H1 (cell line): Measurements from ENCODE around the gene ADAM23. TPM values are rescaled to one million over a fixed set of nuclear protein-coding genes. Genes with fewer than 3 reads are reported as not detected.

Source experiments
- CTCF ChIA-PET: fragments of 300-600 bp; sonication (Branson Sonifier 250); formaldehyde crosslinking; loops from one replicate; lab custom pipeline; 2021; ENCODE audit not compliant: partially characterized antibody; lab: Charles Lee
- POLR2A ChIA-PET: fragments of 300-600 bp; sonication (Branson Sonifier 250); formaldehyde crosslinking; loops from one replicate; lab custom pipeline; 2021; ENCODE audit warnings: inconsistent platforms; ENCODE audit not compliant: partially characterized antibody; lab: Charles Lee
- DNase-seq, 2 experiments: peaks; one replicate each; pipeline versions ENCODE4 v3.0.0 to v3.0.0-alpha.2; 2010 to 2022; ENCODE audit warnings: low spot score in 2 of 2, low read depth in 1 of 2, mixed read lengths in 1 of 2
- FAIRE-seq: peaks from 2 replicates; lab custom pipeline; 2011; peaks lifted over from hg19 to GRCh38; lab: Jason Lieb, UNC
- H2AFZ ChIP-seq: 2 replicates; pipeline ENCODE4 v1.8.1; 2012; ENCODE audit warnings: low read length, inconsistent platforms
- H2AK5ac ChIP-seq: 2 replicates; pipeline ENCODE4 v1.6.1; 2013; ENCODE audit warnings: low read depth, low read length
- H2BK120ac ChIP-seq: replicated peaks from 2 replicates; pipeline ENCODE3; 2013; ENCODE audit warnings: low read depth, low read length, inconsistent platforms
- H2BK12ac ChIP-seq: 2 replicates; pipeline ENCODE4 v1.6.1; 2013; ENCODE audit warnings: low read depth, low read length
- H2BK15ac ChIP-seq: 2 replicates; pipeline ENCODE4 v1.6.1; 2013; ENCODE audit warnings: low read length
- H2BK20ac ChIP-seq: 2 replicates; pipeline ENCODE4 v1.6.1; 2013; ENCODE audit warnings: low read length
- H2BK5ac ChIP-seq: 2 replicates; pipeline ENCODE4 v1.6.1; 2013; ENCODE audit warnings: low read depth, low read length
- H3K14ac ChIP-seq: 2 replicates; pipeline ENCODE4 v1.6.1; 2013; ENCODE audit warnings: inconsistent platforms; ENCODE audit not compliant: insufficient read length
- H3K18ac ChIP-seq: 2 replicates; pipeline ENCODE4 v1.6.1; 2013; ENCODE audit warnings: low read length; ENCODE audit errors: extremely low read depth
- H3K23ac ChIP-seq: 2 replicates; pipeline ENCODE4 v1.6.1; 2013; ENCODE audit warnings: inconsistent platforms; ENCODE audit not compliant: insufficient read length
- H3K23me2 ChIP-seq: 2 replicates; pipeline ENCODE4 v1.6.1; 2013; ENCODE audit warnings: low read depth, low read length
- H3K27ac ChIP-seq: 2 replicates; pipeline ENCODE4 v1.6.1; 2011; ENCODE audit warnings: low read depth, low read length, inconsistent platforms
- H3K27me3 ChIP-seq, 4 experiments: replicated peaks in 1 of 4; 1 replicate in 1 of 4; 2 replicates in 3 of 4; pipeline versions ENCODE4 v1.6.1 to v1.8.1; 2011 to 2013; ENCODE audit warnings: low read length in 3 of 4, mild to moderate bottlenecking in 3 of 4, inconsistent platforms in 2 of 4, mixed read lengths in 2 of 4, moderate library complexity in 1 of 4; ENCODE audit not compliant: control insufficient read depth in 3 of 4, insufficient read depth in 3 of 4; ENCODE audit errors: extremely low read depth in 1 of 4
- H3K36me3 ChIP-seq, 4 experiments: 2 replicates each; pipeline versions ENCODE4 v1.6.1 to v1.8.1; 2011 to 2013; ENCODE audit warnings: mild to moderate bottlenecking in 4 of 4, low read length in 3 of 4, moderate library complexity in 2 of 4, control low read depth in 1 of 4, inconsistent platforms in 1 of 4; ENCODE audit not compliant: insufficient read depth in 4 of 4, control insufficient read depth in 2 of 4
- H3K4ac ChIP-seq: replicated peaks from 2 replicates; pipeline ENCODE3; 2013; ENCODE audit warnings: low read length, low read depth, mixed read lengths, inconsistent platforms; ENCODE audit not compliant: insufficient read length
- H3K4me1 ChIP-seq, 4 experiments: replicated peaks in 1 of 4; 1 replicate in 1 of 4; 2 replicates in 3 of 4; pipeline versions ENCODE4 v1.6.1 to v1.8.1; 2011 to 2013; ENCODE audit warnings: low read length in 3 of 4, inconsistent platforms in 2 of 4, mixed read lengths in 1 of 4; ENCODE audit not compliant: insufficient read depth in 4 of 4, control insufficient read depth in 3 of 4
- H3K4me2 ChIP-seq, 2 experiments: 2 replicates each; pipeline versions ENCODE4 v1.6.1 to v1.8.1; 2011 to 2013; ENCODE audit warnings: low read depth in 2 of 2, low read length in 2 of 2, control low read depth in 1 of 2, inconsistent platforms in 1 of 2, mild to moderate bottlenecking in 1 of 2; ENCODE audit not compliant: insufficient read depth in 1 of 2
- H3K4me3 ChIP-seq, 4 experiments: fragments of 200-600, 300-600 bp in 1 of 4; sonication (generic), shearing (Covaris generic), sonication (Bioruptor Twin) in 1 of 4; 2 replicates each; pipeline versions ENCODE4 v1.5.1 to v1.8.1; 2011 to 2016; ENCODE audit warnings: low read length in 4 of 4, low read depth in 3 of 4, control low read depth in 2 of 4, inconsistent platforms in 2 of 4, mild to moderate bottlenecking in 2 of 4, mixed read lengths in 1 of 4, moderate library complexity in 1 of 4; ENCODE audit not compliant: insufficient read depth in 2 of 4; ENCODE audit errors: extremely low read depth in 1 of 4
- H3K56ac ChIP-seq: replicated peaks from 2 replicates; pipeline ENCODE3; 2013; ENCODE audit warnings: low read depth, mild to moderate bottlenecking, mixed read lengths, low read length, inconsistent platforms; ENCODE audit not compliant: insufficient read length
- H3K79me1 ChIP-seq: 2 replicates; pipeline ENCODE4 v1.6.1; 2013; ENCODE audit warnings: low read depth, low read length, control low read depth
- H3K79me2 ChIP-seq, 2 experiments: 2 replicates each; pipeline versions ENCODE4 v1.6.1 to v1.8.1; 2012 to 2013; ENCODE audit warnings: low read length in 2 of 2, mild to moderate bottlenecking in 2 of 2, inconsistent platforms in 1 of 2; ENCODE audit not compliant: insufficient read depth in 2 of 2, control insufficient read depth in 1 of 2
- H3K9ac ChIP-seq, 4 experiments: replicated peaks in 1 of 4; 1 replicate in 1 of 4; 2 replicates in 3 of 4; pipeline versions ENCODE4 v1.6.1 to v1.8.1; 2011 to 2013; ENCODE audit warnings: low read depth in 3 of 4, low read length in 3 of 4, control low read depth in 2 of 4, mild to moderate bottlenecking in 2 of 4, moderate library complexity in 2 of 4, inconsistent platforms in 1 of 4; ENCODE audit errors: extremely low read depth in 1 of 4
- H3K9me3 ChIP-seq, 2 experiments: 2 replicates each; pipeline versions ENCODE4 v1.6.1 to v1.8.1; 2012 to 2013; ENCODE audit warnings: mild to moderate bottlenecking in 2 of 2, moderate library complexity in 2 of 2, control low read depth in 1 of 2, inconsistent platforms in 1 of 2, low read depth in 1 of 2, low read length in 1 of 2, mixed read lengths in 1 of 2; ENCODE audit not compliant: insufficient read depth in 2 of 2
- H4K20me1 ChIP-seq, 2 experiments: replicated peaks in 1 of 2; 2 replicates each; pipeline versions ENCODE3 to v1.8.1; 2011 to 2013; ENCODE audit warnings: inconsistent platforms in 2 of 2, low read length in 2 of 2, mild to moderate bottlenecking in 1 of 2; ENCODE audit not compliant: insufficient read depth in 2 of 2, control insufficient read depth in 1 of 2
- H4K5ac ChIP-seq: 2 replicates; pipeline ENCODE4 v1.6.1; 2013; ENCODE audit warnings: low read length, low read depth, mixed read lengths, inconsistent platforms; ENCODE audit not compliant: insufficient read length
- H4K8ac ChIP-seq: 2 replicates; pipeline ENCODE4 v1.8.0; 2013; ENCODE audit warnings: mild to moderate bottlenecking, moderate library complexity, low read length, inconsistent platforms; ENCODE audit not compliant: insufficient read depth; ENCODE audit errors: extremely low read depth
- H4K91ac ChIP-seq: replicated peaks from 2 replicates; pipeline ENCODE3; 2013; ENCODE audit warnings: low read length, mixed read lengths, inconsistent platforms; ENCODE audit not compliant: insufficient read length
- EP300 ChIP-seq, 2 experiments: IDR thresholded peaks; 1 replicate in 1 of 2; 2 replicates in 1 of 2; pipeline ENCODE4 v1.6.1; 2011 to 2012; ENCODE audit warnings: low read depth in 2 of 2, low read length in 2 of 2, mild to moderate bottlenecking in 2 of 2, borderline replicate concordance in 1 of 2, inconsistent platforms in 1 of 2, moderate library complexity in 1 of 2
- WGBS, 2 experiments: shearing (Covaris generic) in 1 of 2; methylation state at CpG; one replicate each; pipeline versions ENCODE4 v1.1.6 to v1.1.7; 2013 to 2015; ENCODE audit warnings: low lambda C conversion rate in 2 of 2, mixed read lengths in 2 of 2, inconsistent platforms in 1 of 2, low coverage in 1 of 2, missing lambda C conversion rate in 1 of 2; ENCODE audit not compliant: insufficient replicate concordance in 2 of 2, insufficient coverage in 1 of 2, insufficient read length in 1 of 2; ENCODE audit errors: extremely low coverage in 1 of 2, missing lambda C conversion rate in 1 of 2; 5-methylcytosine and 5-hydroxymethylcytosine counted together
- polyA plus RNA-seq, 7 experiments: library from polyadenylated mRNA; depleted of rRNA in 3 of 7; stranded (reverse) in 5 of 7; unstranded in 2 of 7; fragments of >200 nt in 5 of 7; fragments of 200-250 nt in 2 of 7; gene quantifications; 1 replicate in 5 of 7; 2 replicates in 1 of 7; 4 replicates in 1 of 7; pipeline versions ENCODE4 v1.2.1 to v1.2.3, GENCODE V29; 2011 to 2013; ENCODE audit warnings: missing spikeins in 2 of 7, mixed read lengths in 2 of 7
- total RNA-seq: library from RNA; stranded (reverse); fragmentation: NEBNext Ultra II Directional; extraction: Animal tissue kit (Norgen Biotek cat#: 25700); gene quantifications from 2 replicates; pipeline ENCODE4 v1.2.1, GENCODE V29; 2021

The ADAM23 gene
- total and polyA plus RNA-seq, 2 of the 8 experiments (the other 6 are each of a cell fraction or from before 2014, with no cell fraction given): 9.9 to 20.8 TPM

GRCh38 chr2:206561962-206562361, 118.6 kb downstream of the ADAM23 start:
- POLR2A ChIA-PET: no interaction called here
- H2BK12ac ChIP-seq: no peak overlapping the region
- CTCF ChIA-PET: interaction anchor here (1.0 kb wide), 1 partner anchor 347 kb away, joined by 4 read pairs; no protein-coding TSS in a partner anchor

More at GRCh38 chr2:206561962-206562361, 118.6 kb downstream of the ADAM23 start:
- H2BK5ac ChIP-seq: no peak overlapping the region
- H2BK15ac ChIP-seq: no peak overlapping the region
- H3K79me2 ChIP-seq: no peaks in the 10 kb centered on the region
- WGBS, 2 experiments: 94% methylated on average over 1 of the region's 1 CpG; no CpG with 5 or more reads in 1 of the 2 experiments
- FAIRE-seq (no peak), DNase-seq (no peak)
- no peak overlapping the region for H3K9ac ChIP-seq
- no peak overlapping the region for H3K18ac ChIP-seq
- no peaks in the 10 kb centered on the region for H3K36me3 ChIP-seq
- H4K5ac ChIP-seq: no peak overlapping the region
- no peak overlapping the region for H3K27ac ChIP-seq
- no peak overlapping the region for H2BK120ac ChIP-seq
- H2BK20ac ChIP-seq: no peak overlapping the region
- H4K20me1 ChIP-seq: no peaks in the 10 kb centered on the region
- H3K14ac ChIP-seq: no peak overlapping the region
- no peaks in the 10 kb centered on the region for H3K9me3 ChIP-seq
- H3K4ac ChIP-seq: no peak overlapping the region
- TF ChIP-seq EP300 (IDR thresholded peaks at IDR 0.05; ENCODE audit: borderline replicate concordance in 1 of 2, low read depth in 2 of 2, low read length in 2 of 2): no peak
- no peaks in the 10 kb centered on the region for H3K27me3 ChIP-seq
- no peaks in the 10 kb centered on the region for H3K4me1 ChIP-seq
- H4K8ac ChIP-seq: no peak overlapping the region
- H4K91ac ChIP-seq: no peak overlapping the region
- no peak overlapping the region for H3K4me2 ChIP-seq
- no peak overlapping the region for H2AFZ ChIP-seq
- no peak overlapping the region for H3K4me3 ChIP-seq
- H3K23me2 ChIP-seq: no peaks in the 10 kb centered on the region
- H3K23ac ChIP-seq: no peak overlapping the region
- H3K56ac ChIP-seq: no peak overlapping the region
- H2AK5ac ChIP-seq: no peak overlapping the region
- no peaks in the 10 kb centered on the region for H3K79me1 ChIP-seq
